GM18909 (cell line): ENCODE measurements around the gene RHOA.

ENCODE experiments used
- ATAC-seq: cut with Tn5 transposase; IDR thresholded peaks from one replicate; pipeline ENCODE4 v1.9.1; 2021; ENCODE audit warnings: mild to moderate bottlenecking; ENCODE audit not compliant: unreplicated experiment, poor library complexity

RHOA gene

GRCh38 chr3:49411968-49412631 lies at the start of gene RHOA, which contains the start of gene TCTA:
TSS of gene RHOA (minus strand) at chr3:49411976. CDS start at chr3:49375589, 36,387 bp downstream.
TSS of gene TCTA (plus strand) at chr3:49412423. CDS start at chr3:49412427, 4 bp downstream.
- ATAC-seq, result peak; percentile 74

GRCh38 chr3:49460956-49461355 lies 49.2 kb upstream of the RHOA start:
- no peak for ATAC-seq

GRCh38 chr3:49460188-49460890 lies 48.6 kb upstream of the RHOA start:
- no peak for ATAC-seq

GRCh38 chr3:49456466-49456865 lies 44.7 kb upstream of the RHOA start:
- ATAC-seq, result no peak

- ATAC-seq, result no peak
Observed at GRCh38 chr3:49454898-49455681, 43.3 kb upstream of the RHOA start.

- no peak for ATAC-seq
Observed at GRCh38 chr3:49454458-49454857, 42.7 kb upstream of the RHOA start.

GRCh38 chr3:49453621-49454020 lies 41.8 kb upstream of the RHOA start:
- no peak for ATAC-seq

GRCh38 chr3:49445391-49445790 lies 33.6 kb upstream of the RHOA start:
- no peak for ATAC-seq

GRCh38 chr3:49434731-49435130 lies 23.0 kb upstream of the RHOA start:
- no peak for ATAC-seq

GRCh38 chr3:49428752-49429080 lies 16.9 kb upstream of the RHOA start:
- no peak for ATAC-seq

GRCh38 chr3:49427586-49427985 lies 15.8 kb upstream of the RHOA start:
- no peak for ATAC-seq

GRCh38 chr3:49424816-49425215 lies 13.0 kb upstream of the RHOA start:
- ATAC-seq, result no peak

GRCh38 chr3:49422379-49423248 lies 10.8 kb upstream of the RHOA start, which contains the start of gene AMT:
TSS of gene AMT (minus strand) at chr3:49422473. CDS start at chr3:49422450, 23 bp downstream.
- ATAC-seq, result no peak

GRCh38 chr3:49421890-49422378 lies 10.2 kb upstream of the RHOA start:
- no peak for ATAC-seq

GRCh38 chr3:49417516-49418120 lies 5.8 kb upstream of the RHOA start:
- ATAC-seq, result no peak

- ATAC-seq, result no peak
Observed at GRCh38 chr3:49416867-49417266, 5.1 kb upstream of the RHOA start.

- no peak for ATAC-seq
Observed at GRCh38 chr3:49415931-49416601, 4.3 kb upstream of the RHOA start.

GRCh38 chr3:49414753-49415152 lies 3.0 kb upstream of the RHOA start:
- ATAC-seq, result no peak

- ATAC-seq, result no peak
Observed at GRCh38 chr3:49413338-49413734, 1.6 kb upstream of the RHOA start.
